Fibroblast of lung (primary cell): ENCODE measurements around the gene IGSF21.

Source experiments
- CTCF ChIP-seq, 2 donors: IDR thresholded peaks in 1 of 2; conservative IDR thresholded peaks in 1 of 2; 1 replicate in 1 of 2; 2 replicates in 1 of 2; pipeline ENCODE4 v1.5.1; 2011 to 2012; ENCODE audit warnings: low read length in 2 of 2, control low read depth in 1 of 2, inconsistent platforms in 1 of 2, low read depth in 1 of 2, mild to moderate bottlenecking in 1 of 2
- EZH2 ChIP-seq: IDR thresholded peaks from 2 replicates; pipeline ENCODE4 v1.5.1; 2012; ENCODE audit warnings: low read length, control low read depth, mild to moderate bottlenecking; ENCODE audit errors: missing control alignments

DNA sequence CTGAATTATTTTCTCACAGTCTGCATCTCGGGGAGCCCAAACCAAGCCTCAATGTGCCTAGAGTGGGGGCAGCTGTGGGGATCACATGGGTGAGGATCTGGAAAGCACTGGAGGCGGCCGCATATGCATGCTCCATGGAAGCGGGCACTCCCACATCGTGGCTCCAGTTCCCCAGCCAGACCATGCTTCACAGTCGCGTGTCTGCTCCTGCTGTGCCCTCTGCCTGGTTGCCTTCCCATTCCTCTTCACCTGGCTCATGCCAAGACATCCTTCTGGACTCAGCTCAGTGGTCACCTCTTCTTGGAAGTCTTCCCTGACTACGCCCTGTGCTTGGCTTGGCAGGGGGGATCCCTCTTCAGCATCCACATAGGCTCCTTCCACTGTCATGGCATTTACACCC is 32.8 kb downstream of the IGSF21 start:
- no peak for TF ChIP-seq EZH2
- no peak for TF ChIP-seq CTCF (conservative IDR thresholded peaks at IDR 0.05 in 1 of 2, IDR thresholded peaks at IDR 0.05 in 1 of 2; ENCODE audit: low read depth in 1 of 2, low read length in 2 of 2)
